Measurements from ENCODE around the gene BMPER.

BMPER gene

DNA sequence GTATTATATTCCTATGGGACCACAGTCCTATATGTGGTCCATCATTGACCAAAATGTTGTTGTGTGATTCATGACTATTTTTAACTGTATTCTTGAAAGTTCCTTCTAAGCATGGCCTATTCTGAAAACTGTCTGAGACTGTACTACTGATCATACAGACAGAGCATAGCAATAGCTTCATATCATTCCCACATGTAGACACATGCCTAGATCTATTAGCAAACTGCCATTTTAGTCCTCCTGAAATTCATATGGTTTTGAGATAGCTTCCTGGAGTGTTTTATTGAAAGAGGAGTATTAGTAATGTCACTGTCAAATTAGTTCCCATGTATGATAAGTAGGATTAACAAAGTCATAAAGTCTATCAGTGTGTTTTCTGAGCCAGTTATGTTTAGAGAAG lies 157.5 kb downstream of the BMPER start:
- no peak for DNase-seq (ENCODE audit: low read depth)

DNA sequence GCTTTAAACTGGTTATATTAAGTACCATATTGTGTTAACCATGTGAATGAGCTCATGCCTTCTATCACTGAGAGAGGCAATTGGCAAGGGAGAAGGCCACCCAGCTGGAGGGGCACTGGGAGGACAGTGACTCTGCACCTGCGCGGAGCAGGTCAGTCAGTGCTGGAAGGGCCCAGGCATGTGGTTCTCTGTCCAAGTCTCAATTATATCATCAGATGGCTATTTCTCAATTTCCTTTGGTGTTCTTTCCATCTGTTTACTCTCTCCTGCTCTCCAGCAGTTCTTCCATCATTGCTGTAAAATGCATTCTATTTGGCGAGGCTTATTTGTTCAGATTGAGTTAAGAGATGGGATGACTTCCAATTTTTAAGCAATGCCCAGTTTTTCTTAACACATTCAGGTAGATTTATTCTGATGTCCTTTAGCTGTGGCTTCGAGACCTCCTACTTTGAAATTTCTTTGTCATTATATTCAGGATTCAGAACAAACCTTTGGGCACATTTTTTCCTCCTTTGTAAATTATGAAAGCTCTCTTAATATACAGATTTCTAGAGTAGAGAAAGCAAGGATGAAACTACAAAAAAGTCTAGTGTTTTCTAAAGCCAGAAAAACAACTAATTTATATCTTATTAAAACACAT lies 159.3 kb downstream of the BMPER start:
- no peak for DNase-seq (ENCODE audit: low read depth)

DNA sequence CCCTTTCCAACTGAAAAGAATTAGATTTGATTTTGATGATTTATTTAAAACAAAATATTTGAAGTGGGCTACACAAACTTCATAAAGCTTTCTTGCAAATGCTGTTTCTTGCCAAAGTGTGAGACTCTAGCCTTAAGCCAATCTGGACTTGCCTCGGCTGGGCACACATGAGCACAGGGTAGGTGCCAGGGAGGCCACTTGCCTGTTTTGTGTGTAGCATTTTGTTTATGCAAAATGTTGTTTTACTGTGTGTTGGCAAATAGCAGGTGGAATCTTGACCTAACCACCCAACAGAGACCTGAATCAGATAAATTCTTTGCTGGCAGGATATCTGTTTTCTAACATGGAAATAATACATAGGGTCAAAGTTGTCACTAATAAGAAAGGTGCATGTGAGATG lies 161.1 kb downstream of the BMPER start:
- no peak for DNase-seq (ENCODE audit: low read depth)

DNA sequence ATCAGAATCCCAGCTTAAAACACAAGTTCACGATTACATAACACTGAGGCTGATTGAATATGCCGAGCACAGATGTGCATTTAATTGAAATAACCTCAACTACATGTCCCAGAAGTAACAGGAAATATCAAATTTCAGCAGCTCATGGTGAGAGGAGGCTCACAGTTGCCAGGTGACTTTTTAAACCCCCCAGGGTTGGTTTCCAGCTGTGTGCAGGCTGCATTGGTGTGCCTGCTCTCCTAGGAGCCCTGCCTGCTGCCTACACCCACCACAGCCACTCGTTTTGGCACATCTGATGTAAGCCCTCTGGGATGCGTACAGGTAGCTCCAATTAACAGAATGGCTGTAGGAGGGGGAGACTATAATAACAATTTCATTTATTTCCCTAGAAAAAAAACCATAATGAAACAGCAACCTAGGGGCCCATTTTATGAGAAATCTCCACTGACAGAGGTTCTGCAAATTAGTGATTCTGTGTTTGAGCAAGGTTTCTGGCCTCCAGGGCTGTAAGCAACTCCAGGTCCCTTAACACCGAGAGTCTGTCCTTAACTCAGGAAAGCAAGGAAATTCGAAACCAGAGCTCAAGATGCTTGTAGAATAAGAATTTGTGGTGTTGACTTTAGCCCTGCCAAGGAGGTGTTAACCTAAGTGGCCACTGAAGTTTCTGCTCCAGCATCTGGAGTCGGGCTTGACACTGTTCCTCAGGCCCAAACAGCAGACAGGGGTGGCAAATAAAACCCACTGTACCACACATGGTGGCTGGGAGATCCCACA lies 161.9 kb downstream of the BMPER start:
- no peak for DNase-seq (ENCODE audit: low read depth)

DNA sequence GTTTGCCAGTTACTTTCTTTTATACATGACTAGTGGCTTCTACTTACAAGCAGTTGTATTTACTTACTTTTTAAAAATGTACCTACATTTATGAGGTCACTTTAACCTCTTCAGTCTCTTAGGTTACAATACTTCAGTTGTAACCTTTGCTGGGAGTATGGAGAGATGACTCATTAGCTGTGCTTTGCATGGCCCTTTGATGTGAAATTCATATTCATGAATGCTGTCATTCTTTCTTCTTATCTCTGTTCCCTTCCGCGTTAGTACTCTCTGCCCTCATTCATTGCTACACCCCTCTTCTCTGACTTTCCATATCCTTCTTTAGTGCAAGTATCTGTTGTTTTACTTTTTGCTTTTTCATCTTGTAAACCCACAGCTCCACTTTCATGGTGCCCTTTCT lies 164.3 kb downstream of the BMPER start:
- no peak for DNase-seq (ENCODE audit: low read depth)

DNA sequence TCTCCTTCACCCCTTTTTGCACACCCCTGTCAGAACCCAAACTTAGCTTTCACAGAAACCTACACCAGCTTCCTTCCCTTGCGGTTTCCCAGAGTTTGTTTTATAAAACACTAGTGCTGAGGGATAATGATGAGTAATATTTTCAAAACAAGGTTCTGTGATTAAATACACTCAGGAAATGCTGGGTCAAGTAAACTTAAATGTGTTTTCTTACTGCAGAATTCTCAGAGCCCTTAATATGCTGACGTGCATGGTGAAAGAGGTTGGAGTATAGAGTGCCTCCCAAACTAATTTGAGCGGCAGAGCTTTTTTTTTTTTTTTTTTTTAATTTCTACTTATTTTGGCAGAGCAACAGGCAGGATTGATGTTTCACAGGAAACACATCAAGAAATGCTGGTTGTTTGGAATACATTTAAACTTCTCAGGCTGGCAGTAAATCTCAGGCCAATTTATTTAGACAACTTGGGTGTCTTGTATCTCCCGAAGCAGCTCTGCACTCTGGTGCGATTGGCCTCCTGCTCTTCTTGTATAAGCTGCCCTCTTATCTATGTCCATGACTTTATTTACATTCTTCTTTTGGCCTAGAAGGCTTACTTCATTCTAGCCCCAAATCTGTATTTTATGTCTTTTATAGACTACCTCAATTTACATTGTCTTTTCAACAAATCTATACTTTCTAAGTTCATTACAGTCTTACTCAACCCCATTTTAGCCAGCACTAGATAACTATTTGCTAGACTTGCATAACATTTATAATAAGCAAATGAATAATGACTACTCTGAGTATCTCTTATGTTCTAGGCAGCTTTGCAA lies 165.4 kb downstream of the BMPER start:
- DNase-seq (ENCODE audit: low read depth) = no peak

DNA sequence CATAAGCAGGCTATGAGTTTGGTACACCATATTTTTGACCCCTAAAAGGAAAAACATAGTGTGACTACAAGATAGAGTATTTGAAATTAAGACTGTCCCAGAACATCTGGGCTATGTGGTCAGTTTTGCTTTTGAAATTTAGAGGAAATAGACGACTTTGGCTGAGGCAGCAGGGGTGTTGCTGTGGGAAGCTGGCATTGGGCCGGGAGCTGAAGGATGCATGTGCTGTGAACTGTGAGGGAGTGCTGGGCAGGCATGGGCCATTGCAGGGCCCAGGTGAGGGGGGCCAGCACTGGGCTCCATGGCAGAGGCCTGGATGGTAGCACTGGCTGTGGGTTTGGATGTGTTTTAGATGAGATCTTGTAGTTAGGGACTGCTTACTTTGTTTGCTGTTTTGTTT lies 168.3 kb downstream of the BMPER start:
- DNase-seq (ENCODE audit: low read depth) = no peak

DNA sequence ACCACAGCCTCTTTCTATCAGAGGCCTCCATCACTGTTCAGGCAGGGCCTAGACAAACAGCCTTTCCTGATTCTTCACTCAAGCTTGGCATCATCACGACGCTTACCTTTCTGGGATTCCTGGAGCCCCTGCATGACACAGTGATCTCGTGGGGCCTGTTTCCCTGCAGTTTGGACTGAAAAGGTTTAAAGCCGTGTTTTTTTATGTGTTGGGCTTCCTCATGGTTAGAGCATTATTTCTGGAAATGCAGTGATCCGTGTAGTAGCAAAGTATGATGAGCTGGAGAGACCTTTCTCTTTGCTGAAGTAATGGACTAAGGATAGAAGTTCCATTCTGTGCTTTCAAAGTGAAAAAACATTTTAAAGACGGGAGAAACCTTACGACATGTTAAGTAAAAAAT lies 169.1 kb downstream of the BMPER start:
- DNase-seq (ENCODE audit: low read depth) = no peak

DNA sequence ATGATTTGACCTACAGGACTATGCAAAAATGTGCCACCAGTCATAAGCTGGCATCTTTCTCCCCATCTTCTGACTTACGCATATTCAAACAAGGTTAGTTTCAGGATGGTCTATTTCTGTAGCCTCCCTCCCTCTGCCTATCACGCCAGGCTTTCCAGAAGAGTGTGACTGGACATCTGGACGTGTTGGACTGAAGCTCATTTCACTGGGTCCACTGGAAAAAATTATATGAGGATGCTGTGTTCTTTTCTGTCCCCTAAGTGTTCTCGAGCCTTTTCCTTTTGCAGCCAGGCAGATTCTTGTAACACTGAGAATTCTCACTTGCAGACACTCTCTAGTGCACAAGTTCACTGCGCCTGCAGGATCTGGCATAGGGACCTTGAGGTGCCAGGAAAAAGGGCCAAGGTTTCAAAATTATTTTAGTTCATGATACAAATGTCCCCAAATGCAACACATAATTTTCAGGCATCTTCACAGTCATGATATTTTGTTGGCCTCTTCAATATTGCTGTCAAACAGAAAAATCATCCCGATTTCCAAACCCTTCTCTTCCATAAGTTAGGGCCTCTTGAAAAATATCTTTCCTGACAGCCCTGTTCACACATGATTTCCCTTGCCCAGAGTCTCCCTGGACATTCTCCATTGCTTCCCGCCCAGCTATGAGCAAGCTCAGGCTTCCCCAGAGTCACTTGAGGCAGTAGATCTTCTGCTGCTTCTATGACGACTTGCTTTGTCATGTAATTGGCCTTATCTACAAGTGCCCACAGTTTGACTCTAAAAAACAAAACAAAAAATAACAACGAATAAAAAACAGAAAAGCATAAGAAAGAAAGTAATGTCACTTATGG lies 170.4 kb downstream of the BMPER start:
- DNase-seq (ENCODE audit: low read depth) = no peak

DNA sequence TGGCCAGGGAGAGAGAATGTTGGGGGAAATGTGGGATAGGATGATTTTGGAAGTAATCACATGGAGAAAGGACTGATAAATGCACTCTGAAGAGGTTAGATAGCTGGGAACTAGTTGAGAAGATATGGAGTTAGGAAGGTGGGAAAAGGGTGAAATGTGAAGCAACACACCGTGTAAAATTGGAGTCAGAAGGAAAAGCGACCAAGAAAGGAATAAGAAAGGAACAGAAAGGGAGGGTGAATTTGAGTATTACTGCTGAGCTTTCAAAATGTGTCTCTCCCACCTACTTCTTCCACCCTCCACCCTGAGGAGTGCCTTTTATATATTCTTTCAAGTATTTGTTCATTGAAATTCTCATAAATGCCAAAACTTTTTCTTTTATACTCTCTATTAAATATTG lies 171.8 kb downstream of the BMPER start:
- DNase-seq (ENCODE audit: low read depth) = no peak

DNA sequence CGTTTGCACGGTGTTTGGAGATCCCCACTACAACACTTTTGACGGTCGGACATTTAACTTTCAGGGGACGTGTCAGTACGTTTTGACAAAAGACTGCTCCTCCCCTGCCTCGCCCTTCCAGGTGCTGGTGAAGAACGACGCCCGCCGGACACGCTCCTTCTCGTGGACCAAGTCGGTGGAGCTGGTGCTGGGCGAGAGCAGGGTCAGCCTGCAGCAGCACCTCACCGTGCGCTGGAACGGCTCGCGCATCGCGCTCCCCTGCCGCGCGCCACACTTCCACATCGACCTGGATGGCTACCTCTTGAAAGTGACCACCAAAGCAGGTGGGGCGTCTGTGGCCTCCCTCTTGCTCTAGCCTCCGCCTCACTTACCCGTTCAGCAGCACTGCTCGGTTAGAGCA lies 173.5 kb downstream of the BMPER start:
- DNase-seq (ENCODE audit: low read depth) = no peak

DNA sequence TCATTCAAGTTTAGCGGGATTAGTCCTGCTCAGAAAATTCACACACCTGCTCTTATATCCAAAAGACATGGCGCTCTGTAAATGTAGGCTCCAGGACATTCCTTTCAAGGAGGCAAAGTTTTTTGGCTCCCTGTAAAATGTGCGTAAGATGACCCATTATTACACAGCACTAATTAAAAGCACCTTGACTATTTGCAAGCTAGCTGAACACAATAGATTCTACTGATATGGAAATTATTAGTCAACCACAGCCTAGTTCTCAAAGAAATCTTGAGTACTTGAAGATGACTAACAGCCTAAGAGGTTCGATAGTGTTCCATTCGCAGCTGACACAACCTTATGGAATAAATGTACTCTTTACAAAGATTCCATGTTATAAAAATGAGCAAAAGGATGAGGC lies 175.2 kb downstream of the BMPER start:
- DNase-seq (ENCODE audit: low read depth) = no peak

DNA sequence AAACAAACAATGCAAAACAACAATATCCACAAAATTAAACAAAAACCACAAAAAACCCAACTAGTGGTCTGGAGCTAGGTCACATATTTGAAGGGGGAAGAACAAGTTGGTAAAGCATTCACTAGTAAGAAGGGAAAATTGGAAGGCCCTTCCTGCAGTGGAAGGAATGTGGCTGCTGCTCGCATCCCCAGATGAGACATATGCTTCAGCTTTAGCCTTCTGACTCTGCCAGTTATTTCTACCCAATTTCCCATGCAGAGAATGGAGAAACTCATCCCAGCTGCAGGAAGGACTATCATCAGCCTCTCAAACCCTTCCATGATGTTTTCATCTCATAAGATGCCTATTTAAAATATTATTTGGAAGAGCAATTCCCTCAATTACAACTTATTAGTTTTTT lies 176.6 kb downstream of the BMPER start:
- no peak for DNase-seq (ENCODE audit: low read depth)

DNA sequence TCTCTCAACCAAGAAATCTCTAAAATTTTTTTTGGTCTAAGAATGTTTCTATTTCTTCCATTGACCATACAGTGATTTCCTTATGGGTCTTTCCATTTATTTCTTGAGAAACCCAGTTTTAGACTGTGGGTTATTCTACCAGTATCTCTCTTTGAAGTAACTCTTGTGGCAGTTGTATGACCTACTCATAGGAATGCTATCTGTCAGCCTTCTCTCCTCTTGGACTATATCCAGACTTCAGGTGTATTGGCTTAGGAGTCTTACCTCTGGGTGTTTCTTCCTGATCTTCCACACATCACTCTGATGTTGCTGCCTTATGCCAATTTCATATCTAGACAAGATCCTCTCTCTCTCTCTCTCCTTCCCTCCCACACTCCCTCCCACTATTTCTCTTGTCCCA lies 178.1 kb downstream of the BMPER start:
- no peak for DNase-seq (ENCODE audit: low read depth)

DNA sequence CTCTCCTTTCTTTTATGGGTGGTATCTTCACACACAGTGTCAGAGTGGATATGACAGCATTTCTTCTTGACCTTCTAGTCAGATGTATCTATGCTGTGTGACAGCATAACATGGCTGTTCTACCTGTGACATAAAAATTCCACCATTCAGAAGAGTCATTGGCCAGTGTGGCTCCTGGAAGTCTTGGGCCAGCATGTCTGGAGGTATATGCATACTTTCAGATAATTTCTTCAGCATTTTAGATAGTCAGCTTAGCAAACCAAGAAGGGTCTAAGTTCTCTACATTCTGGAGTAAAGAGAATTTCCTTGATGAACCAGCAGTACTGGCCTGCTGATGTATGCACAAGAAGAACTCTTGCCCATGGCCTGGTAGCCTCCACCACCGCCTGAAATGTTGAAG lies 179.3 kb downstream of the BMPER start:
- DNase-seq (ENCODE audit: low read depth) = no peak

DNA sequence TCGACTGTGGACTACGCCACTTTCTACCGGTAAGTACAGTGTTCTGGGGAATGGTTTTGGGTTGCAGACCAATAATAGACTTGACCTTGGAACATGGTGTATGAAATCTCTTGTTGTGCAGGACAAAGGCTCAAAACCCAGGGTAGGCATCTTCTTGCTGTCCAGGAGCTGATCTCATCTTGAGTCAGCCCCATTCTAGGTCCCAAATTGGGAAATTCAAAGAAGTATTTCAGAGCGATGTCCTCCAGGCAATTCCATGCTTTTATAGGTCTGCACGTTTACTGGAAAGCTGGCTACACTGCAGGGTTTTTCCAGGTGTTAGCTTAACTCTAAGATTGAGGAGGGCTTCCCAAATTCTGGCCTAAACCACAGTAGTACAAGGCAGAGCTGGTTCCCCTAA lies 180.7 kb downstream of the BMPER start:
- DNase-seq (ENCODE audit: low read depth) = no peak

DNA sequence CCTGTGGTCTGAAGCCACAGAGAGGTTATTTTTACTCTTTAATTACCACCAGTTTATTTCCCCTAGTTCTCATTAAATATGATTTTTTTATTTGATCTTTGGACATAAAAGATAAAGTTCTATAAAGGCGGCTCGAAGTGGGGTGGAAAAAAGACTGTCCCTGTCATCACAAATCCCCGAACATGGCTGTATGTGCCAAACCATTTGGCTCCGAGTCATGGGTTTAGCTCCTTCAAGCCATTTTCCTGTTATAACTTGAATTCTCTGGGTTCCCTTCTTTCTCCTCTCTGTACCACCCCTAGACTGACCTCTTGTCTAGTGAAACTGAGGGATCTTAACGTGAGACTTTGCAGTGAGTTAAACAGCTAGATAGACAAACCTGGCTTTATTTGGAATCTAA lies 181.6 kb downstream of the BMPER start:
- DNase-seq (ENCODE audit: low read depth) = no peak

DNA sequence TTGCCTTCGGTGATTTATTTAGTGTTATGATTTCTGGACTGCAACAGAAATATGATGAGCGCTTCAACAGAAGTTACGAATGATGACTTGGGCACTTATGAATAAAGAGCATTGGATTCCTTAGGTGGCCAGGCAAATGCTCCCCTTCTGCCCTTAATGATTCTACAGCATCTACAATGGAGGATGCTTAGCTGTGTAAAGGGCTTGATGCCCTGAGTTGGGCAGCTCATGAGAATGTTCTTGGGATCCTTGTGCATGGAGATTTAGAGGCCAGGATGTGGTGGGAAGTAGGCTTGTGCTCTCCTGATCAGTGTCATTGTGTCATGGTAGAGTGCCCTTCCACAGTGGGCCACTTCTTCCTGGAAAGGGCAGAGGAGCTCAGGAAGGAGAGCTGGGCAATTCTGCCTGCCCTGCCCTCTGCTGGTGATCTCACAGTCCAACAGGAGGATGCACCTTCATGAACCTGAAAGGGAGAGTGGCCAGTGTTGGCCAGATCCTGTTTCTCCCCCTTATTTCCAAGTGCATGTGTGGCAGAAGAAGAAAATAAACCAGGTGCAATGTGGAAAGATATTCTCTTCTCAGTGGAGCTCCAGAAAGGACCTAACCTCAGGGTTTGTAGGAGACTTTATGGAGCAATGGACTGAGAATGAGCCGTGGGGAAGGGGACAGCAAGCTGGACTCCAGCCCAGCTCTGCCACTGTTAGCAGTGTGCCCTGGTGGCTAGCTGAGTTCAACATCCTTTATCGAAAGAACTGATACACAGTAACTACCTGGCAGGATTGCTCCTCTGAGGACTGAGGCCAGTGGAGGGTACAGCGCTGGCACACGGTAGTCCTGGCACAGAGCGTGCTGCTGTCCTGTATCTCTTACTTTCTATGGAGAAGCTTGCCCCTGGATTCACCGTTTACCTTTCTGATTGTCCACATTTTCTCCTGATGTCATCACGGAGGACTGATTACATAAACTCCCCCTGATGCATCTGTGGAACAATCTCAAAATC lies 182.9 kb downstream of the BMPER start:
- no peak for DNase-seq (ENCODE audit: low read depth)

DNA sequence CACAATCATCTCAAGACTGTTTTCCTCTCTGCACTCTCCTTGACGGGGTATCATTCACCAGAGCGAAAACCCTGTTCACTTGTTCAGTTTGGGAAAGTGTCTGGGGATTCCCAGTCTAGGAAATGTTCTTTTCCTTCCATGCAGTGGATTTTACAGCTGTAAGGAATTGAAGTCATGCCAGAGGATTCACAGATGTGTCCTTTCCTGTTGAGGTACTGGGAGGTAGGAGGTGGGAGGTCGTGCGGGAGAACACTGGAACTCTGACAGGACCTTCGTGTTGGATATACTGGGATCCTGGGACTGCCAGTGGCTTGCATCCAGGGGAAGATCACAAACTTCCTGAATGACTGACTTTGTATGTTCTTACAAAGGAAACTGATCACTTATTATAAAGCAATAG lies 185.5 kb downstream of the BMPER start:
- DNase-seq (ENCODE audit: low read depth) = no peak

DNA sequence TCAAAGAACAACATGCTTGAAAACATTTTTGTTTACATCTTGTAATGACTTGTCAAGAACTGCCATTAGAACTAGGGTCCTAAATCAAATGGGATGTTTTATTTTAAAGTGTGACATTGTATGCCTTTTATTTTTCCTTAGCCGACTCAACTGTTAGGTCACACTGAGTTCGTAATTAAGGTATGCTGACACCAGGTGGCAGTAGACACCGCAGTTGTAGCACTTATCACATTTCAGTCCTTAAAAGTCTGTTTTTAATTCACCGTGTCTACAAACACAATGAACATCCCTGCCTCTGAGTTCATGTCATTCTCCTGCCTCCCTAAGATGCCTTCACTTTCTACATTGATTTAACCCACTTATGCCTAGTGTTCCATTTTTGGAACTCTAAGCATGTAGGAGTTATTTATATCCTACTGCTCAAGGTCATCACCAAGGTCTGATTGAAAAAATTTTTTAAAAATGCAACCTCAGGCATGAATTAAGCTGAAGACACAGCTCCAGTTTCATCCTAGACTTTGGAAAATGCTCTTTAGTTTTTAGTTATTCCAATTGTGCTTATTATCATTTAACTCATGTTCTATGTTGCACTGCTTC lies 186.1 kb downstream of the BMPER start:
- DNase-seq (ENCODE audit: low read depth) = no peak

DNA sequence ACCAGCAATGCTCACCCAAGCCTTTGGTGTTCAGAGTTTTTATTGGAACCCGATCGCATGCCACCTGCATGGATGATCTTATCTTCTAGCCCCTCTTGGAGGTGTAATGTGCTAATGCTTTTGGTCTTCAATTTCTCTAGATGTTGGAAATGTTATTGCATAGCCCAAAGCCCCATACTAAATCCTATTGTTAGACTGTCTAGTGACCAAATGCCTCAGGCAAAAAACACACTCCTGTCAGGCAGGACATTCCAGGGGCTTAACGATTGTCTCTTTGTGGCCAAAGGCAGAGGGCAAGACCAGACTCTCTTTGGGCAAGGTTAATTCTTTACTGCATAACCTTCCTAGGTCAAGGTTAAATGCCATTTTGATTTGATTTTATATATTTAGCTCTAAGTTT lies 187.9 kb downstream of the BMPER start:
- DNase-seq (ENCODE audit: low read depth) = no peak

All from activated gamma-delta T cell treated with anti-CD3 and anti-CD28 coated beads, Interleukin-2, amount 50 U/mL, for 16 hours (primary cell).